ENCODE results near the gene TESMIN. TPM values are rescaled to one million over a fixed set of nuclear protein-coding genes. Genes with fewer than 3 reads are reported as not detected.

Gene TESMIN
- total RNA-seq, 1 donor from 2014 or later, result 8.1 TPM

GRCh38 chr11:68775951-68776388 is 24.6 kb upstream of the TESMIN start:
- Histone ChIP-seq H4K20me1 (ENCODE audit: low read depth) (no peaks in the 10 kb centered on the region), H3K27me3 (no peaks in the 10 kb centered on the region), H3K4me3 (no peak overlapping the region), H3K27ac (no peak overlapping the region), H3K36me3 (no peaks in the 10 kb centered on the region), H3K79me2 (ENCODE audit: low read depth) (no peaks in the 10 kb centered on the region), H3K4me1 (no peaks in the 10 kb centered on the region), H3K9me3 (ENCODE audit: low read depth) (no peaks in the 10 kb centered on the region), H2AFZ (replicated peaks) (no peak overlapping the region), H3K4me2 (no peak overlapping the region), H3K9ac (no peak overlapping the region), H3F3A (ENCODE audit: low read depth) (no peaks in the 10 kb centered on the region)
- Mint-ChIP-seq H3K27ac (no peak overlapping the region), H3K36me3 (no peaks in the 10 kb centered on the region), H3K9me3 (no peaks in the 10 kb centered on the region), H3K27me3 (ENCODE audit: insufficient read depth, low read depth) (peaks cover 6% of the 10 kb centered on the region), H3K4me1 (peaks cover 8% of the 10 kb centered on the region), H3K4me3 (no peak overlapping the region)
- TF ChIP-seq EZH2 (IDR thresholded peaks at IDR 0.05), result no peak
- TF ChIP-seq EZH2phosphoT487 (IDR thresholded peaks at IDR 0.05), result no peak
- TF ChIP-seq CTCF (IDR thresholded peaks at IDR 0.05), result no peak
- no peak for DNase-seq (ENCODE audit: low spot score)

GRCh38 chr11:68774194-68774585 is 22.9 kb upstream of the TESMIN start:
- Mint-ChIP-seq H3K27ac (no peak overlapping the region), H3K27me3 (ENCODE audit: insufficient read depth, low read depth) (peaks cover 6% of the 10 kb centered on the region), H3K36me3 (no peaks in the 10 kb centered on the region), H3K9me3 (no peaks in the 10 kb centered on the region), H3K4me1 (peaks cover 15% of the 10 kb centered on the region), H3K4me3 (no peak overlapping the region)
- H3K4me3 ChIP-seq, result no peak overlapping the region
- H3K4me1 ChIP-seq, result no peaks in the 10 kb centered on the region
- no peak overlapping the region for H2AFZ ChIP-seq (replicated peaks)
- H3K9ac ChIP-seq, result no peak overlapping the region
- H3F3A ChIP-seq (ENCODE audit: low read depth), result no peaks in the 10 kb centered on the region
- no peaks in the 10 kb centered on the region for H3K9me3 ChIP-seq (ENCODE audit: low read depth)
- H4K20me1 ChIP-seq (ENCODE audit: low read depth), result no peaks in the 10 kb centered on the region
- no peak overlapping the region for H3K4me2 ChIP-seq
- no peaks in the 10 kb centered on the region for H3K79me2 ChIP-seq (ENCODE audit: low read depth)
- no peak overlapping the region for H3K27ac ChIP-seq
- H3K36me3 ChIP-seq, result no peaks in the 10 kb centered on the region
- H3K27me3 ChIP-seq, result no peaks in the 10 kb centered on the region
- no peak for DNase-seq (ENCODE audit: low spot score)
- TF ChIP-seq CTCF (IDR thresholded peaks at IDR 0.05) (no peak), EZH2phosphoT487 (IDR thresholded peaks at IDR 0.05) (no peak), EZH2 (IDR thresholded peaks at IDR 0.05) (no peak)

GRCh38 chr11:68773521-68774193 is 22.3 kb upstream of the TESMIN start:
- Histone ChIP-seq H3K4me3 (no peak overlapping the region), H3K4me1 (no peaks in the 10 kb centered on the region), H4K20me1 (ENCODE audit: low read depth) (no peaks in the 10 kb centered on the region), H3K27me3 (no peaks in the 10 kb centered on the region), H3K27ac (no peak overlapping the region), H3K4me2 (no peak overlapping the region), H3K36me3 (no peaks in the 10 kb centered on the region), H3K79me2 (ENCODE audit: low read depth) (no peaks in the 10 kb centered on the region), H2AFZ (replicated peaks) (no peak overlapping the region), H3K9me3 (ENCODE audit: low read depth) (no peaks in the 10 kb centered on the region), H3F3A (ENCODE audit: low read depth) (no peaks in the 10 kb centered on the region), H3K9ac (no peak overlapping the region)
- no peak for DNase-seq (ENCODE audit: low spot score)
- peaks cover 6% of the 10 kb centered on the region for H3K27me3 Mint-ChIP-seq (ENCODE audit: insufficient read depth, low read depth)
- no peaks in the 10 kb centered on the region for H3K36me3 Mint-ChIP-seq
- no peak overlapping the region for H3K4me3 Mint-ChIP-seq
- H3K27ac Mint-ChIP-seq, result no peak overlapping the region
- peaks cover 13% of the 10 kb centered on the region for H3K4me1 Mint-ChIP-seq
- TF ChIP-seq EZH2phosphoT487 (IDR thresholded peaks at IDR 0.05) (no peak), EZH2 (IDR thresholded peaks at IDR 0.05) (no peak), CTCF (IDR thresholded peaks at IDR 0.05) (no peak)
- no peaks in the 10 kb centered on the region for H3K9me3 Mint-ChIP-seq
